NCI-H2029 treated with DMSO at 0.1 percent for 48 hours (cell line): ENCODE results near the gene QPCTL.
"Not testable (repeated sequence)": the region's sequence is repeated elsewhere in the genome, so short reads cannot be mapped to it uniquely, and the experiment has no call there.

Experiments used
- DNase-seq: peaks from one replicate; lab custom pipeline; 2025; lab: John Stamatoyannopoulos, UW

The QPCTL gene

DNA sequence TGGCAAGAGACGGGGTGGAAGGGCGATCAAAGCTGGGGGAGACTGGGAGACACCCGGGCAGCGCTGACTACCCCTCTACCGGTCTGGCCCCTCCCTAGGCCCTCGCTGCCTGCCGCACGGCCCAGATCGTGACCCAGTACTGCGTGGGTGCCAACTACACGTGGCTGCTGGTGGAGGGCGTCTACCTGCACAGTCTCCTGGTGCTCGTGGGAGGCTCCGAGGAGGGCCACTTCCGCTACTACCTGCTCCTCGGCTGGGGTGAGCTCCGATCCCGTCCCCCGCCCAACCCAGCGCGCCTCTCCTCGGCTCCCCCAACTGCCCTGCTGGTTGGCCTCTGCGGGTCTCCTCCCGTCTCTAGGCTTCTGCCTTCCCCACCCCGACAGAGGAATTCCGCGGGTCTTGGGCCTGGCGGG is 15.6 kb upstream of the QPCTL start:
- no peak for DNase-seq

DNA sequence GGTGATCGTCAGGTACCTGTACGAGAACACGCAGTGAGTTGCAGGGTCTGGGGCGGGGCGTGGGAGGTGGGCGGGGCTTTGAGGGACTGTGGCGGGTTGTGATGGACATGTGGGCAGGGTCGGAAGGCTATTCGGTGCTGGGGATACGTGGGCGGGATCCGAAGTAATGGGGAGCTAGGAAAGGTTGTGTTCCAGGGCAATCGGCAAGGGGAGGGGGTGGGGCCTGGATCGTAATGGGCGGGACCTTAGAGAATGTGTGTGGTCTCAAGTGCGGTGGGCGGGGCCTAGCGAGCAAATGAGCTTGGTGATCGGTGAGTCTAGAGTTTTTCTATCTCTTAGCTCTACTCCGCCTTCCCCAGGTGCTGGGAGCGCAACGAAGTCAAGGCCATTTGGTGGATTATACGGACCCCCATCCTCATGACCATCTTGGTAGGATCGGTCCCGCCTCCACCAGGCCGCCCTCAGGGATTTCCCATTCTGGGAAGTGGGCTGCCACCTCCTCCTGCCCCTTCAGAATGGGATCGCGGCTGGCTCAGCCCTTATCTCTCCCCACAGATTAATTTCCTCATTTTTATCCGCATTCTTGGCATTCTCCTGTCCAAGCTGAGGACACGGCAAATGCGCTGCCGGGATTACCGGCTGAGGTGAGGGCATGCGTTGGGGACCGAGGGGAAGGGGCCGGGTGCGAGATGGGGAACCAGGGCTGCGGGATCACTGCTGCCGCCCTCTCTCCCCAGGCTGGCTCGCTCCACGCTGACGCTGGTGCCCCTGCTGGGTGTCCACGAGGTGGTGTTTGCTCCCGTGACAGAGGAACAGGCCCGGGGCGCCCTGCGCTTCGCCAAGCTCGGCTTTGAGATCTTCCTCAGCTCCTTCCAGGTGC is 14.9 kb upstream of the QPCTL start:
- DNase-seq = peak; percentile 53

DNA sequence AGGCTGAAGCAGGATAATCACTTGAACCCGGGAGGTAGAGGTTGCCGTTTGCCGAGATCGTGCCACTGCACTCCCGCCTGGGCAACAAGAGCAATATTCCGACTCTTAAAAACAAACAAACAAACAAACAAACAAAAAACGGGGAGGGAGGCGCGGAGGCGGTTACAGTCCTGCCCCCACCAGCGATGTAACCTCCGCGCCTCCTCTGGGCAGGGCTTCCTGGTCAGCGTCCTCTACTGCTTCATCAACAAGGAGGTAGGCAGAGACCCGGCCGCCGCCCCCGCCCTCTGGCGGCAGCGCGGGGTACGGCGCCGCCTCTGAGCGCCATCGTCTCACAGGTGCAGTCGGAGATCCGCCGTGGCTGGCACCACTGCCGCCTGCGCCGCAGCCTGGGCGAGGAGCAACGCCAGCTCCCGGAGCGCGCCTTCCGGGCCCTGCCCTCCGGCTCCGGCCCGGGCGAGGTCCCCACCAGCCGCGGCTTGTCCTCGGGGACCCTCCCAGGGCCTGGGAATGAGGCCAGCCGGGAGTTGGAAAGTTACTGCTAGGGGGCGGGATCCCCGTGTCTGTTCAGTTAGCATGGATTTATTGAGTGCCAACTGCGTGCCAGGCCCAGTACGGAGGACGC is 11.0 kb upstream of the QPCTL start:
- peak; percentile 60 for DNase-seq

DNA sequence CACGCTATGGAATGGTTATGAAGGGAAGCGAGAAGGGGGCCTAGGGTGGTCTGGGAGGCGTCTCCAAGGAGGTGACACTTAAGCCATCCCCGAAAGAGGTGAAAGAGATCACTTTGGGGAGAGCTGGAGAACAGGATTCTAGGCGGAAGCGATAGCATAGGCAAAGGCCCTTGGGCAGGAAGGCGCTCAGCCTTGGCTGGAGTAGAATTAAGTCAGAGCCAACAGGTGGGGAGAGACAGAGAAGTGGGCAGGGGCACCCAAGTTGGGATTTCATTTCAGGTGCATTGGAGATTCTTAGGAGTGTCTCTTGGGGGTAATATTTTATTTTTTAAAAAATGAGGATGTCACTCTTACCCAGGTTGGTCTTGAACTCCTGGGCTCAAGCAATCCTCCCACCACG is 10.3 kb upstream of the QPCTL start:
- no peak for DNase-seq

DNA sequence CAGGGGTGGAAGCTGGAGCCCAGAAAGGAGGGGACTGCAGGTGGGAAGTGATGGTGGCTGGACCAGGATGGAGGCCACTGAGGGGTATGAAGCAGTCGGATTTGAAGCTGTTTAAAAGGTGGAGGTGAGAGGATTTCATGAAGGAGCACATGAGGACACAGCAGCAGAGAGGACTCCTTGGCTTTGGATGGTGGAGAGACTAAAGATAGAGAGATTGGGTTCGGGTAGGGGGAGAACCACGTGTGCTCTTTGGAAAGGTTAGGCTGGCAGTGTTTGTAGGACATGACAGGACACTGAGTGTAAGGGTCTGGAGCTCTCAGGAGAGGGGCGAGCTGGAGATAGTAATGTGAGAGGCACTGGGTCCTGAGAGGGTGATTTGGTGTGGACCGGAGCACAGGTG is 9.6 kb upstream of the QPCTL start:
- no peak for DNase-seq

DNA sequence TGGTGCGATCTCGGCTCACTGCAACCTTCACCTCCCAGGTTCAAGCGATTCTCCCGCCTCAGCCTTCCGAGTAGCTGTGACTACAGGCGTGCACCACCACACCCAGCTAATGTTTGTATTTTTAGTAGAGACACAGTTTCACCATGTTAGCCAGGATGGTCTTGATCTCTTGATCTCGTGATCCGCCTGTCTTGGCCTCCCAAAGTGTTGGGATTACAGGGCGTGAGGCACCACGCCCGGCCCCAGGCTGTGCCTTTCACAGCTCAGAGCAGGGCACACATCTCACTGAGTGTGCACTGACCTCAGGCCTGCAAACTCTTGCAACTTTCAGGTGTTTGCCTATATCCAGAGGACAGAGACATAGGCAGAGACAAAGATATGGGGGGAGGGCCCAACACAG is 7.4 kb upstream of the QPCTL start:
- not testable (repeated sequence) for DNase-seq

DNA sequence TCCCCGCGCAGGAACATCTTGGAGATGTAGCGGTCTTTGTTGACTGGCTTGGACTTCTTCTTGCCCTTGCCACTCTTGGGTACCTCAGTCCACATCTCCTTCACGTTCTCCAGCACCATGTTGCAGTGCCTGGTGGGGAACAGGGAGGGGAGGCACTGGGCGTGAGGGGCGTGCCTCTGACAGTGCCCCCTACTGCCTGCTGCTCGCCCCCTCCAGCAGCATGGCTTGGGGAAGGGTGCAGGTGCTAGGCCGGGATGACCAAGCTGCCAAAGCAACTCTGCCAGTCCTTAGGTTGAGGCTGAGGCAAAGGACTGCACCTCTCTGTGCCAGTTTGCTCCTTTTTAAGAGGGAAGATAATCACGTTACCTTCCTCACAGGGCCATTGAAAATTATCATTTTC is 4.9 kb upstream of the QPCTL start:
- no peak for DNase-seq

DNA sequence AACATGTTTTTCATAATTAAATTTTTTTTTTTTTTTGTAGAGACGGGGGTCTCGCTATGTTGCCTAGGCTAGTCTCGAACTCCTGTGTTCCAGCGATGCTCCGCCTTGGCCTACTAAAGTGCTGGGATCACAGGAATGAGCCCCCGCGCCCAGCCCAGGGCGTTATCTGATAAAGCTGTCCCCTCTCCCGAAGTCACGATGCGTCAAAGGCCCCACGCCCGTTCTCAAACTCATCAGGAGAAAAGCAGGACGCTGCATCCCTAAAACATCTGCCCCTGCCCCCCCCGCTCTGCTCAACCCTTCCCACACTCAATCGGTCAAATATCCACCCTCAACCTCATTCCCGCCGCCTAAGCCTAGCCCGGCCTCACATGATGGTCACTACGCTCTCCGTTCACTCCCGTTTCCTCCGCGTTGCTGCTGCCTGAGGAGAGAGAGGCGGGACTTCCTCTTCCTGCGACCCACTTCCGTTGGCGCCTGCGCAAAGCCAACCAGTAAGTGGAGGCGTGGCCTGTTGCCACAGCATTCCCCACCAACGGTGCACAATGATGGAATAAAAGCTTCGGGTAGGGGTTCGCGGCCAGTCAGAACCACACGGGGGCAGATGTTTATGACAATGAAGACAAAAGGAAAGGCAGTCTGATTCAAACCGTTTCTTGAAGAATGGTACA is 815 bp upstream of the QPCTL start, which contains the start of gene SNRPD2:
SNRPD2 (minus strand) TSS at position 438 of the 671 bp plus-strand sequence; CDS start at position 373, 65 bp downstream.
- DNase-seq = peak; percentile 92

DNA sequence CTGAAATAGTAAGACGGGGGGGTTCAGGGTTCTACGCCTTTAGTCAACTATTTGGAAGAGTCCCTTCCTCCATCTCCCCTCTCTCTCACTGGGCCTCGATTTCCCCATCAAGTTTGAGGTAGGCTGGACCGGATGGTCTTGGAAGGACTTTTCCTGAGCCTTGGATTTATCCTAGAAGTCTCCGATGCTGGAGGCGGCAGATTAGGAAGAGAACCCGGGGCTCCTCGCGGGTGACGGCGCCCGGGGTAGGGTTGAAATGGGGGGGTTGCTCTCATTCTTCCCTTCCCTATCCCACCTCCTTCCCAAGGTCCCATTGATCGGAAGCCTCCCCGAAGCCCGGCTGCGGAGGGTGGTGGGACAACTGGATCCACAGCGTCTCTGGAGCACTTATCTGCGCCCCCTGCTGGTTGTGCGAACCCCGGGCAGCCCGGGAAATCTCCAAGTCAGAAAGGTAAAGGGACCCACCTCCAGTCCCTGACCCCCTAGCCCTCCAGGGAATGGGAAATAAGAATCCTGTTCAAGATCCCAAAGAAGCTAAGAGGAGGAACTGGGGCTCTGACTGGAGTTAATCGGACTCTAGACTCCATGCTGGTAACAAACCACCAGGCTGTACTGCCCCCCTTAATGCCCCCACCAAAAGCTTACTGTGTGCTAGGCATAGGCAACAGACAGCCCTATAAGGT is 781 bp downstream of the QPCTL start:
- peak; percentile 11 for DNase-seq

DNA sequence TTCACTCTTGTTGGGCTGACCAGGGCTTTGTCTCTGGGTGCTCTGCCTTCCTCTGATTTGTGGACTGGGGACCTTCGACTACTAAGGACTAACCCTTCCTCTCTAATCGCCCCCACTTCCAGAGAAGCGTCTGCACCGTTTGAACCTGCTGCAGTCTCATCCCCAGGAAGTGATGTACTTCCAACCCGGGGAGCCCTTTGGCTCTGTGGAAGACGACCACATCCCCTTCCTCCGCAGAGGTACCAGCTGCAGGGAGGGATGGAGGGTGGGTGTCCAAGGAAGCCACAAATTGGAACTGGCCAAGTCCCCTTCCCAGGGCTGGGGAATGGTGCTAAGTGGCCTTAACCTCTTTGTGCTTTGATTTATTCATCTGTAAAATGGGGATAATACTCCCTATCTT is 9.2 kb downstream of the QPCTL start:
- no peak for DNase-seq

DNA sequence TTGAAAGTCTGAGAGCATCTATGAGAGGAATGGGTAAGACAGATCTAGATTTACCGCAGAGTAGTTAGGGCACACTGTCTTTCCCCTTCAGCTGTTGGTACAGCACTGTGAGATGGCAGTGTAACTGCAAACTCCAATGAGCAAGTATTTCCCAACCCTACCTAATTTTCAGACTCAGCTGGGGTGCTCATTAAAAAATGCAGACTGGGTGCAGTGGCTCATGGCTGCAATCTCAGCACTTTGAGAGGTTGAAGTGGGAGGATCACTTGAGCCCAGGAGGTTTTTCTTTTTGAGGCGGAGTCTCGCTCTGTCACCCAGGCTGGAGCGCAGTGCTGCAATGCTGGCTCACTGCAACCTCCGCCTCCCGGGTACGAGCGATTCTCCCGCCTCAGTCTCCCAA is 12.6 kb downstream of the QPCTL start:
- no peak for DNase-seq

DNA sequence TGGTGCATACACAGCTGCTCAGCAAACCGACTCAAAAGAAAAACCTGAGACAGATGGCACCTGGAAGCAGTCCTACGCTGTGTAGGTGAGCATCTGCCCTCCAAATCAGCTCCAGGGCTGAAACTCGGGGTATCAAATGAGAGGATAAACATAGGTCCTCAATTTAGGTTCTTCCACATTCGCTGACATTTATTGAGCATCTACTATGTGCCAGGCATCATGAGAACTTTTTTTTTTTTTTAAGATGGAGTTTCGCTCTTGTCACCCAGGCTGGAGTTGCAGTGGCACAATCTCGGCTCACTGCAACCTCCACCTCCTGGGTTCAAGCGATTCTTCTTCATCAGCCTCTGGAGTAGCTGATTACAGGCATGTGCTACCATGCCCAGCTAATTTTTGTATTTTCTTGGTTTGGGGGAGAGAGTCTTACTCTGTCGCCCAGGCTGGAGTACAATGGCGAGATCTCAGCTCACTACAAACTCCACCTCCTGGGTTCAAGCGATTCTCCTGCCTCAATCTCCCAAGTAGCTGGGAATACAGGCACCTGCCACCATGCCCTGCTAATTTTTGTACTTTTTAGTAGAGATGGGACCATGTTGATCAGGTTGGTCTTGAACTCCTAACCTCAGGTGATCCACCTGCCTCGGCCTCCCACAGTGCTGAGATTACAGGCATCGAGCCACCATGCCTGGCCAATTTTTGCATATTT is 13.4 kb downstream of the QPCTL start:
- DNase-seq = no peak

DNA sequence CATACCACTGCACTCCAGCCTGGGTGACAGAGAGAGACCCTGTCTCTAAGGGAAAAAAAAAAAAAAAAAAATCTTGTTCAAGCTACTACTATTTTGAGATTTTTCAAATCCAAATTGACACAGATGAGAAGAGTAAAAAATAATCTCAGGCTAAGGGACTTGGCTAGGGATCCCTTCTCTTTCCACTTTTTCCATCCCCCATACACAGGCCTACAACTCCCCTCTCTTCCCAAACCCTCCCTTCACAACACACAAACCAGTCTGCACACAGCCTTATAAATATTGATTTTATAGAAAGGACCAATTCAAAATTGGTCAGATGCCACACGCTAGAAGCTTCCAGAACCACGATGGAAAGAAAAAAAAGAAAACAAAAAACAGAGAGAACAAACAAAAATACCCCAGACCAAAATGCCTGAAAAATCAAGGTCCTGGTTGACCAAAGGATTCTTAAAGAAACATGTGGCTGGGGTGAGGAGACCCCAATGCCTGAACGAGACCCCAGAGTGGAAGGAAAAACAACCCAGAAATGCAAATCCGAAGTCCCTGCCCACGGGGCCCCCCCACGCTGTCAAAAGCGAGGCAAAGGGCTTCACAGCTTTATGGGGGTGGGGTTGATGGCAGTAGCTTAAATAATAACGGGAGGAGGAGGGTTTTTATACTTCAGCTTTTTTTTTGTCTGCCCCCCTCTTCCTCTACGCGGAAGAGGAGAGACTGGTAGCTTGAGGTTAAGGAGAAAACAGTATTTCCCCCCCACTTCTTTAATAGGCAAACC is 18.1 kb downstream of the QPCTL start:
- no peak for DNase-seq

DNA sequence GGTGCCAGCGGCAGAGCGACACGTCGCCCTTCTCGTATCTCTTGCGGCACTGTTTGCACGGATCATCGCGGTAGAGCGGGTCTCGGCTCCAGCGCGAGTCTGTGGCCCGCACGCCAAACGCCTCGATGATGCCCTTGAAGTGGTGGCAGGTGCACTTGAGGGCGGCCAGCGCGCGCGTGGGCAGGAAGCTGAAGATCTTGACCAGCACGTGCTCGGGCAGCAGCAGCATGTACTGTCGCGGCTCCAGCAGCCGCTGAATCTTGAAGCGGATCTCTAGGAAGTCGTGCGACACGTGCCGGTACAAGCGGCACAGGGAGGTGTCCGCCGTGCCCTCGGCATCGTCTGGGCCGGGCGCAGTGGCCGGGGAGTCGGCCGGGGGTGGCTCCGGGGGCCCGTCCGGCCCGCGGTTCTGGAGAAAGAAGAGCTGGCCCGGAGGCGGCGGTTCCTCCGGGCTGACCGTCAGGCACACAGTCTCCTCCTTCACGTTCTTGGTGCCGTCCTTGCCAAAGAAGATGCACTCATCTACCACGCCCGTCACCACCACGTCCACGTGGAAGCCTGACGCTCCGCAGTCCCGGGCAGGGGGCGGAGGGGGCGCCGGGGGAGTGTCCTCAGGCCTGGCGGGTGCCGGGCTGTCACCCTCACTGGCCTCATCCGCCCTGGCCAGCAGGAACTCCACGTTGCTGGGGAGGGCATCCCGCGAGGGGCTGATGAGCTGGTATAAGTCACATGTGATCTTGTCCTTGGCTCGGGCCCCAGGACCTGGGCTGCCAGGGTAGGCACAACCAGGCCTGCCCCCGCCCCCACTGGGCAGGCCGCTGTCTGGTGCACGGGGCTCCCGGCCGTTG is 19.6 kb downstream of the QPCTL start:
- DNase-seq = no peak

DNA sequence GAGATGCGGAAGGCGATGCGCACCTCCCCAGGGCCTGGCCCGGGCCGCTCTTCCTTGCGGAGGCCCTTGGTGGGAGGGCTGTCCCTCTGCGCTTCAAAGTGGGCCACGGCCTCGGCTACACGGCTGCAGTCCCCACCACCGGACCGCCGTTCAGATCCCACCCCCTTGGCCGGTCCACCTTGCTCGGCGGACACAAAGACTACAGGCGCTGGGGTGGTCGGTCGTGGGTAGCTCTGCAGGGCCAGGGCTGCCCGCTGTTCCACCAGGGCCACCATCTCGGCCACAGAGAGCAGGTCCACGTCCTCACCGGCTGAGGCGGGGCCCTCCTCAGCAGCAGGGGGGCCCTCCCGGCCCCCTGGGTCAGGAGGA is 20.2 kb downstream of the QPCTL start:
- DNase-seq = no peak

DNA sequence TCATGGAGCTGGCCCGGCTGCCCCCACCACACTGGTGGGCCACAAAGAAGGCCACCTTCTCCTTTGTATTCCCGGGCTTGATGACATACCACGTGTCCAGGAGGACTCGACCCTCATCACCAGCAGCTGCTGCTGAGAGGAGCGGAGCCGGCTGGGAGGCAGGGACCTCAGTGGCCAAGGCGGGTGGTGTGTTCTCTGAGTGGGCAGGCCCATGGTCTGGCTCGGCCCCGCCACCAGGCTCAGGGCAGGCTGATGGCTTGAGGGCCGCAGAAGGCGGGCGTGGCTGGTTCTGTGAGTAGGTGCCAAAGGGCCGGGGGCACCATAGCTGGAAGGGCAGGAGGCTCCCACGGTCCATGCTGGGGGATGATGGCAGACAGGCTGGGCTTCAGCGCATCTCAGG is 20.7 kb downstream of the QPCTL start:
- no peak for DNase-seq

DNA sequence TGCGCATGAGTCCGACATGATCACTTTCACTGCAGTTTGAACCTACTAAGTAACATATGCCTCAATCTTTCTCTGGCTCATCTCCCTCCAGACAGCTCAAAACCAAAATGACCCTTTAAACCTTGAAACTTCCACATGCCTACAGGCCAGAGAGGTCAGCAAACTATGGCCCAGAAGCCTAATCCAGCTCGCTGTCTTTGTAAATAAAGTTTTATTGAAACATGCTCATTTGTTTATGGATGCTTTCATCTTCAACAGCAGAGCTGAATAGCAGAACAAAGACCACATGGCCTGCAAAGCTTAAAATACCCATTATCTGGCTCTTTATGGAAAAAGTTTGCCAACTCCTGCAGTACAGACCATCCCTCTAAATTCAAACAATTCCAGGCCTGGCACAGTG is 22.7 kb downstream of the QPCTL start:
- DNase-seq = no peak

DNA sequence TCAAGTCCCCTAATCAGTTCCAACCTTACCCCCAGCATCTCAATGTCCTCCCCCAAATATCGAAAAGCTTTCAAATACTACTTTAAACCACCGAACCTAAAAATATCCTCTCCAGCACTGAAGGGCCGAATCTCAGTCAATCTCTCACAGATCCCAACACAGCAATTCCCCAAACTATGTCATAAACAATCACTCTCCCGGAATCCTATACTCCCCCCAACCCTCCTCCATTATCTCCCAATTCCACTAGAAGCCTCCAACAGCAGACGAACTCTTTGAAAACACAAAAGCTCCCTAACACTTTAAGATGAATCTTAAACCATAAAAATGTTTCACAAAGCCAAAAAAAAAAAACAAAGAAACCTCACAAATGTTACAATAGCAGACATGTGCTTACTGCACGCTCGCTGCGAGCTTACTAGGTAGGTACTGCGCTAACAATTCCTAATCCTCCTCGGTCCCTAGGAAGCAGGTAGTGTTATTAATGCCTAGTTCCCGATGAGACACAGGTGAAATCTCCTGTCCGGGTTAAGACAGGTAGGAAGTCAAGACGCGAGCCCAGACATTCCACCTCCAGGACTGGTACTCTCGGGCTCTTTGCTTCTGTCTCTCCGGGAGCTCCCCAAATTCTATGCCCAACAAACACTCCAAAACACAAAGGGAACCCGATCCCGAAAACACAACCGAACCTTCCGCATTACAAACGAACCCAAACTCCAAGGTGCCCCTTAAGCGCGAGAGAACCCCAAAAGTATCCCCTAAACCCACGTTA is 24.1 kb downstream of the QPCTL start:
- DNase-seq = peak; percentile 20
